Panc1 (cell line): ENCODE data around the gene FAM13A. TPM values are rescaled to one million over a fixed set of nuclear protein-coding genes. Genes with fewer than 3 reads are reported as not detected.

ENCODE experiments used
- ATAC-seq: fragments of 200-7000 bp; cut with Tn5 transposase; 2 replicates; pipeline ENCODE4 v1.9.1; 2020; ENCODE audit warnings: mild to moderate bottlenecking, moderate library complexity
- BruUV-seq: library from RNA; stranded (reverse); fragments of 400-500 nt; replicated peaks from 2 replicates; lab custom pipeline; 2021; lab: Mats Ljungman, UMichigan
- CTCF ChIA-PET: fragments of 300-600 bp; sonication (Branson Sonifier 250); formaldehyde crosslinking; loops from one replicate; lab custom pipeline; 2022; ENCODE audit warnings: antibody characterized with exemption; lab: Charles Lee
- POLR2A ChIA-PET: fragments of 300-600 bp; sonication (Branson Sonifier 250); formaldehyde crosslinking; loops from one replicate; lab custom pipeline; 2022; ENCODE audit warnings: antibody characterized with exemption; lab: Charles Lee
- DNase-seq: peaks from one replicate; pipeline ENCODE4 v3.0.0-alpha.2; 2010; ENCODE audit warnings: low read depth, low spot score
- H3K27ac ChIP-seq: 2 replicates; pipeline ENCODE4 v1.5.1; 2011; ENCODE audit warnings: mild to moderate bottlenecking, low read length, inconsistent platforms
- H3K27me3 ChIP-seq: fragments of 200-500 bp; sonication (Bioruptor generic); 2 replicates; pipeline ENCODE4 v1.6.0; 2014; ENCODE audit warnings: low read length, inconsistent platforms; ENCODE audit not compliant: control insufficient read depth, insufficient read depth
- H3K36me3 ChIP-seq: fragments of 200-500 bp; sonication (Bioruptor generic); 2 replicates; pipeline ENCODE4 v1.5.1; 2014; ENCODE audit warnings: inconsistent platforms, mild to moderate bottlenecking, low read length, moderate library complexity; ENCODE audit not compliant: control insufficient read depth, insufficient read depth
- H3K4me1 ChIP-seq: 2 replicates; pipeline ENCODE4 v1.5.1; 2011; ENCODE audit warnings: inconsistent platforms, mild to moderate bottlenecking, low read length, moderate library complexity; ENCODE audit not compliant: control insufficient read depth, insufficient read depth
- H3K4me3 ChIP-seq, 2 experiments: 2 replicates each; pipeline ENCODE4 v1.5.1; 2011 to 2012; ENCODE audit warnings: low read depth in 2 of 2, low read length in 2 of 2, mild to moderate bottlenecking in 2 of 2, inconsistent platforms in 1 of 2, moderate library complexity in 1 of 2
- H3K9me3 ChIP-seq: fragments of 200-500 bp; sonication (Bioruptor generic); 2 replicates; pipeline ENCODE4 v1.5.1; 2014; ENCODE audit warnings: low read depth, mild to moderate bottlenecking, inconsistent platforms, low read length, moderate library complexity; ENCODE audit not compliant: control insufficient read depth, insufficient read depth
- POLR2AphosphoS5 ChIP-seq: IDR thresholded peaks from 2 replicates; pipeline ENCODE4 v1.6.1; 2012; ENCODE audit warnings: mild to moderate bottlenecking, low read depth, low read length, moderate library complexity
- SIN3A ChIP-seq: IDR thresholded peaks from 2 replicates; pipeline ENCODE4 v1.6.1; 2012; ENCODE audit warnings: low read depth, mild to moderate bottlenecking, low read length, moderate library complexity, borderline replicate concordance; ENCODE audit not compliant: insufficient read depth
- TCF7L2 ChIP-seq: IDR thresholded peaks from 2 replicates; pipeline ENCODE4 v1.6.1; 2011; ENCODE audit warnings: mild to moderate bottlenecking, low read depth, low read length, inconsistent platforms
- in situ Hi-C: cut with HindIII; loops from 2 replicates; pipeline ENCODE4 v1.10.0; 2016; ENCODE audit warnings: low sequenced_read_pairs, low pct_unique_long_range_greater_than_20kb
- intact Hi-C: fragments of 100-400 bp; cut with micrococcal nuclease; formaldehyde crosslinking; loops from one replicate; pipeline ENCODE4 v1.10.0; 2022; ENCODE audit not compliant: unreplicated experiment
- total RNA-seq: library from RNA; stranded (reverse); gene quantifications from one replicate; pipeline ENCODE4 v1.2.1, GENCODE V29; 2021; ENCODE audit not compliant: unreplicated experiment
- TF ChIP-seq, protein P1 (sequence below), 2 experiments: IDR thresholded peaks; 2 replicates each; pipeline ENCODE4 v1.6.1; 2011 to 2012; ENCODE audit warnings: low read depth in 2 of 2, control low read depth in 1 of 2, low read length in 1 of 2, mild to moderate bottlenecking in 1 of 2, moderate library complexity in 1 of 2; ENCODE audit not compliant: insufficient read depth in 1 of 2
- TF ChIP-seq, protein P2 (sequence below): fragments of 450-650 bp; IDR thresholded peaks from 2 replicates; pipeline ENCODE4 v1.5.1; 2017; ENCODE audit warnings: mild to moderate bottlenecking

The FAM13A gene
- total RNA-seq, 1 experiment from 2014 or later = 5.8 TPM

DNA sequence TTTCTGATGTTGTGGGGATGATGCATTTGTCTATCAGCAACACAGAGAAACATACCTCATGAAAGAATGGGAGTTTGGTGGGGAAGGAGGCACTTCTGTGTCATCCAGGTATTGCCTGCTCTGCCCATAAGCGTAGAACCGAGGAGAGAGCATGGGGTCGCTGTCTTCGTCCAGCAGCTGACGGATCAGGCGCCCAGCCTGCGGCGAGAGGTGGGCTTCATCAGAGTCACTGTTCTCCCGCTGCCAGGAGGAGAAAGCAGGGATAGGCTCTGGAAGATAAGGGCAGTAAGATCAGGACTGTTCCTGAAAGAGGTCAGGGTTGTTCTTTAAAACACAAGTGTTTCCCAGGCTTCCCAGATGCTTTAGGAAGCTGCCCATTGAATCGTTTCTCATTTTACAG lies 306.6 kb downstream of the FAM13A start:
- no peaks in the 10 kb centered on the region for H3K4me1 ChIP-seq
- in situ Hi-C loops (no loop called here), intact Hi-C loops (no loop called here)

DNA sequence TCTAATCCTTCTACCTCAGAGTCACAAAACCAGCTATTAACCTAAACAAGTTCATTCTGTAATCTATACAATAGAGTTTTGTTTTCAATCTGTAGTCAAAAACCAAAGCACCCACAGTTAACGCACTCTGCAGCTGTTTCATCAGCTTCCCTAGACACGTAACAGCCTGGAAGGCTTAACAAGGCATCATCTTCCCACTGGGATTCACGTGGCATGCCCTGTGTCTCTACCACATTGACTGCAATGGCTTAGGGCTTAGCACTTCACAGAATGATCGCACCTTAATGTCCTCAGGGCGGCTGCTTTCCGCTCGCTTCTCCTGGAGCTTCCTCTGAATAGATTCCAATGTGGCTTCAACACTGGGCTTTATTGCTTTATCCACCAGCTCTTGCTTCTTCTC lies 309.6 kb downstream of the FAM13A start:
- no TSS peak for BruUV-seq
- ATAC-seq = no peak
- no peak overlapping the region for H3K27ac ChIP-seq
- ChIA-PET POLR2A (no interaction called here), CTCF (no interaction called here)
- no peaks in the 10 kb centered on the region for H3K4me1 ChIP-seq
- no peak overlapping the region for H3K4me3 ChIP-seq
- intact Hi-C loops = no loop called here
- H3K9me3 ChIP-seq = no peaks in the 10 kb centered on the region
- no peak for TF ChIP-seq TCF7L2
- TF ChIP-seq SIN3A = no peak
- no peaks in the 10 kb centered on the region for H3K27me3 ChIP-seq
- H3K36me3 ChIP-seq = no peaks in the 10 kb centered on the region
- no peak for DNase-seq
- in situ Hi-C loops = no loop called here

More for the DNA sequence above, 306.6 kb downstream of the FAM13A start:
- ChIA-PET POLR2A (no interaction called here), CTCF (no interaction called here)
- H3K27me3 ChIP-seq = no peaks in the 10 kb centered on the region
- no peak overlapping the region for H3K4me3 ChIP-seq
- H3K27ac ChIP-seq = no peak overlapping the region
- DNase-seq (no peak), ATAC-seq (no peak)
- BruUV-seq = no TSS peak
- TF ChIP-seq SIN3A (no peak), TCF7L2 (no peak), POLR2AphosphoS5 (no peak)
- TF ChIP-seq, protein P1, sequence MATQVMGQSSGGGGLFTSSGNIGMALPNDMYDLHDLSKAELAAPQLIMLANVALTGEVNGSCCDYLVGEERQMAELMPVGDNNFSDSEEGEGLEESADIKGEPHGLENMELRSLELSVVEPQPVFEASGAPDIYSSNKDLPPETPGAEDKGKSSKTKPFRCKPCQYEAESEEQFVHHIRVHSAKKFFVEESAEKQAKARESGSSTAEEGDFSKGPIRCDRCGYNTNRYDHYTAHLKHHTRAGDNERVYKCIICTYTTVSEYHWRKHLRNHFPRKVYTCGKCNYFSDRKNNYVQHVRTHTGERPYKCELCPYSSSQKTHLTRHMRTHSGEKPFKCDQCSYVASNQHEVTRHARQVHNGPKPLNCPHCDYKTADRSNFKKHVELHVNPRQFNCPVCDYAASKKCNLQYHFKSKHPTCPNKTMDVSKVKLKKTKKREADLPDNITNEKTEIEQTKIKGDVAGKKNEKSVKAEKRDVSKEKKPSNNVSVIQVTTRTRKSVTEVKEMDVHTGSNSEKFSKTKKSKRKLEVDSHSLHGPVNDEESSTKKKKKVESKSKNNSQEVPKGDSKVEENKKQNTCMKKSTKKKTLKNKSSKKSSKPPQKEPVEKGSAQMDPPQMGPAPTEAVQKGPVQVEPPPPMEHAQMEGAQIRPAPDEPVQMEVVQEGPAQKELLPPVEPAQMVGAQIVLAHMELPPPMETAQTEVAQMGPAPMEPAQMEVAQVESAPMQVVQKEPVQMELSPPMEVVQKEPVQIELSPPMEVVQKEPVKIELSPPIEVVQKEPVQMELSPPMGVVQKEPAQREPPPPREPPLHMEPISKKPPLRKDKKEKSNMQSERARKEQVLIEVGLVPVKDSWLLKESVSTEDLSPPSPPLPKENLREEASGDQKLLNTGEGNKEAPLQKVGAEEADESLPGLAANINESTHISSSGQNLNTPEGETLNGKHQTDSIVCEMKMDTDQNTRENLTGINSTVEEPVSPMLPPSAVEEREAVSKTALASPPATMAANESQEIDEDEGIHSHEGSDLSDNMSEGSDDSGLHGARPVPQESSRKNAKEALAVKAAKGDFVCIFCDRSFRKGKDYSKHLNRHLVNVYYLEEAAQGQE (IDR thresholded peaks at IDR 0.05; ENCODE audit: insufficient read depth in 1 of 2, low read depth in 2 of 2, low read length in 1 of 2) = no peak
- TF ChIP-seq, protein P2, sequence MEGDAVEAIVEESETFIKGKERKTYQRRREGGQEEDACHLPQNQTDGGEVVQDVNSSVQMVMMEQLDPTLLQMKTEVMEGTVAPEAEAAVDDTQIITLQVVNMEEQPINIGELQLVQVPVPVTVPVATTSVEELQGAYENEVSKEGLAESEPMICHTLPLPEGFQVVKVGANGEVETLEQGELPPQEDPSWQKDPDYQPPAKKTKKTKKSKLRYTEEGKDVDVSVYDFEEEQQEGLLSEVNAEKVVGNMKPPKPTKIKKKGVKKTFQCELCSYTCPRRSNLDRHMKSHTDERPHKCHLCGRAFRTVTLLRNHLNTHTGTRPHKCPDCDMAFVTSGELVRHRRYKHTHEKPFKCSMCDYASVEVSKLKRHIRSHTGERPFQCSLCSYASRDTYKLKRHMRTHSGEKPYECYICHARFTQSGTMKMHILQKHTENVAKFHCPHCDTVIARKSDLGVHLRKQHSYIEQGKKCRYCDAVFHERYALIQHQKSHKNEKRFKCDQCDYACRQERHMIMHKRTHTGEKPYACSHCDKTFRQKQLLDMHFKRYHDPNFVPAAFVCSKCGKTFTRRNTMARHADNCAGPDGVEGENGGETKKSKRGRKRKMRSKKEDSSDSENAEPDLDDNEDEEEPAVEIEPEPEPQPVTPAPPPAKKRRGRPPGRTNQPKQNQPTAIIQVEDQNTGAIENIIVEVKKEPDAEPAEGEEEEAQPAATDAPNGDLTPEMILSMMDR = no peak
- H3K36me3 ChIP-seq = no peaks in the 10 kb centered on the region
- no peaks in the 10 kb centered on the region for H3K9me3 ChIP-seq

DNA sequence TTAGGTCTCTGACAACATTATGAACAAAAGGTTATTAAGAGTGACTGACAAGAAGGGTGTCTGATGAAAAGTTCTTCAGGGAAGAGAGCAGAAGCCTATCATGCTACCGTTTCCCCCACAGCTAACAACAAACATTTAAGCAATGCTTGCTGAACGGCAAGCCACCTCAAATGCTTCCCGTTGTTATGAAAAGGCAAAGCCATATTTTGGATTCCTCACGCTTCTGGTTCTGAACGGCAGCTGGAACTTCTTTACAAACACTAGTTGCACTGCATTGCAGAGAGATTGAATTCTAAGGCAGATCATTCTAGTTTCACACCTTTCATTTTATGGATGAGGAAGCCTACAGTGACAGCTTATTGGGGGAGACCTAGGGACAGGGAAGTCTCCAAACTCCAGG lies 310.8 kb downstream of the FAM13A start:
- no peaks in the 10 kb centered on the region for H3K36me3 ChIP-seq
- BruUV-seq = no TSS peak
- H3K4me3 ChIP-seq = no peak overlapping the region
- ChIA-PET CTCF (no interaction called here), POLR2A (no interaction called here)
- ATAC-seq (no peak), DNase-seq (no peak)
- H3K27ac ChIP-seq = no peak overlapping the region
- TF ChIP-seq, protein P2 = no peak
- TF ChIP-seq SIN3A = no peak
- TF ChIP-seq, protein P1 (IDR thresholded peaks at IDR 0.05; ENCODE audit: insufficient read depth in 1 of 2, low read depth in 2 of 2, low read length in 1 of 2) = no peak
- TF ChIP-seq TCF7L2 = no peak
- TF ChIP-seq POLR2AphosphoS5 = no peak
- no peaks in the 10 kb centered on the region for H3K27me3 ChIP-seq
- no peaks in the 10 kb centered on the region for H3K9me3 ChIP-seq
- intact Hi-C loops = no loop called here
- in situ Hi-C loops = no loop called here
- no peaks in the 10 kb centered on the region for H3K4me1 ChIP-seq
